Mucosa of rectum (tissue), 2 donors: ENCODE data around the gene ADCY4.

Source experiments
- H3K27ac ChIP-seq, 2 donors: one replicate each; pipeline ENCODE4 v1.7.0; 2013; ENCODE audit warnings: inconsistent platforms in 2 of 2, low read depth in 2 of 2, low read length in 2 of 2
- H3K27me3 ChIP-seq, 2 donors: one replicate each; pipeline ENCODE4 v1.7.0; 2013; ENCODE audit warnings: low read length in 2 of 2; ENCODE audit not compliant: control insufficient read depth in 2 of 2, insufficient read depth in 2 of 2
- H3K36me3 ChIP-seq, 2 donors: one replicate each; pipeline ENCODE4 v1.7.0; 2013; ENCODE audit warnings: low read length in 2 of 2; ENCODE audit not compliant: control insufficient read depth in 2 of 2, insufficient read depth in 2 of 2
- H3K4me1 ChIP-seq, 2 donors: one replicate each; pipeline ENCODE4 v1.7.0; 2013; ENCODE audit warnings: low read length in 2 of 2, mild to moderate bottlenecking in 1 of 2; ENCODE audit not compliant: control insufficient read depth in 2 of 2, insufficient read depth in 2 of 2
- H3K4me3 ChIP-seq, 2 donors: one replicate each; pipeline ENCODE4 v1.7.0; 2013; ENCODE audit warnings: low read length in 2 of 2
- H3K9ac ChIP-seq, 2 donors: one replicate each; pipeline ENCODE4 v1.7.0; 2013; ENCODE audit warnings: low read length in 2 of 2, low read depth in 1 of 2, mild to moderate bottlenecking in 1 of 2
- H3K9me3 ChIP-seq, 2 donors: one replicate each; pipeline ENCODE4 v1.7.0; 2013; ENCODE audit warnings: low read length in 2 of 2; ENCODE audit not compliant: control insufficient read depth in 2 of 2
- donor health status: healthy.
- donor health status: Normal muscosa, but diverticular disease.

The ADCY4 gene

DNA sequence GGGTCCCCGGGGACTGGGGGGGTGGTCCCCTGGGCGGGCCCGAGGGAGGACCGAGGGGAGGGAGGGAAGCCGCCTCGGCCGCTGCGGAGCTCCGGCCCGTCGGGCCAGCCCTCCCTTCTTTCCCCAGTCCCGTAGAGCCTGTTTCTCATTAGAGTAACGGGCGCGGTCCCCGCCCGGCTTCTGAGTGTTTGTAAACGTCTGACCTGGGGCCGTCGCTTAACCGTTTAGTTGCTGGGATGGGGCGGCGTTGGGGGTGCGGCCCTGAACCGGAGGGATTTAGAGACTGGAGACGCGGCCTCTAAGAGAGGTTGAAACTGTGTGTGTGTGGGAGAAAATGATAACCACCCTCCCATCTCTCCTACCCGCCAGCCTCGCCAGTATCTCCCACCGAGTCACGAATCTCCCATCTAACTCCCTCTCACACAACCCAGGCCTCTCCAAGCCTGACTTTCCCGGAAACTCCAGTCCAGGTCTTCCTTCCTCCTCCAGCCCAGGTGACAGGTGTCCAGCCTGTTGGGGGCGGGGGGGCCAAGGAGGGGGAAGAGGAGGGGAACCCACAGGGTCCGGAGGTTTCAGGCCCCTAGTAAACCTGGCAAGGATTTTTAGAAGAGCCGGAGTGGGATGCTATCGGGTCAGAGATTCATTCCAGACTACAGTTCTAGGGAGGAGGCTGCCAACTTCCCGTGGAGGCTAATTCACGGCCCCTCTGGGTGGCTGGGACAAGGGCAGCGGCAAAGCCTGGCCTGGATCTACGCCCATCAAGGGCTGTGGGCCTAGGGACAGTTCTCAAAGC is 32.0 kb upstream of the ADCY4 start:
- no peaks in the 10 kb centered on the region for H3K36me3 ChIP-seq
- H3K4me1 ChIP-seq, result peaks cover 17 to 29% of the 10 kb centered on the region in 2 donors
- peaks cover 0 to 2% of the 10 kb centered on the region in 2 donors for H3K27me3 ChIP-seq
- H3K9me3 ChIP-seq, result no peaks in the 10 kb centered on the region
- H3K27ac ChIP-seq, result peak overlapping the region; percentile 89 to 91
- peak overlapping the region; percentile 60 to 70 for H3K9ac ChIP-seq
- H3K4me3 ChIP-seq, result peak overlapping the region; percentile 75 to 77

DNA sequence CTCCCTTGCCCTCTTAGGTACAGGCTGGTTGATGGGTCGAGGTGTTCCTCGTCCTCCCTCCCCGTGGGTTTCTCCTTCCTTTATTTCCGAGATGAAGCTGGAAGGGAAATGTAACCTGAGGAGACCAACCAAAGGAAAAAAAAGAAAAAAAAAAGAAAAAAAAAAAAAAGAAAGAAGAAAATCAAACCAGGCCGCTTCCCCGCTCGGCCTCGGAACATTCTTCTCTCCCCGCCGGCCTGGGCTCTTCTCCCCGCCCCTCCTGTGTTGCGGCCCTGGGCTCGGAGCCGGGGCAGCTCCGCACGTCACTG is 31.5 kb upstream of the ADCY4 start:
- no peaks in the 10 kb centered on the region for H3K36me3 ChIP-seq
- peaks cover 0 to 2% of the 10 kb centered on the region in 2 donors for H3K27me3 ChIP-seq
- peaks cover 17 to 29% of the 10 kb centered on the region in 2 donors for H3K4me1 ChIP-seq
- H3K27ac ChIP-seq, result peak overlapping the region; percentile 89 to 91
- H3K9me3 ChIP-seq, result no peaks in the 10 kb centered on the region
- peak overlapping the region; percentile 72 to 77 for H3K4me3 ChIP-seq
- peak overlapping the region; percentile 60 to 70 for H3K9ac ChIP-seq

DNA sequence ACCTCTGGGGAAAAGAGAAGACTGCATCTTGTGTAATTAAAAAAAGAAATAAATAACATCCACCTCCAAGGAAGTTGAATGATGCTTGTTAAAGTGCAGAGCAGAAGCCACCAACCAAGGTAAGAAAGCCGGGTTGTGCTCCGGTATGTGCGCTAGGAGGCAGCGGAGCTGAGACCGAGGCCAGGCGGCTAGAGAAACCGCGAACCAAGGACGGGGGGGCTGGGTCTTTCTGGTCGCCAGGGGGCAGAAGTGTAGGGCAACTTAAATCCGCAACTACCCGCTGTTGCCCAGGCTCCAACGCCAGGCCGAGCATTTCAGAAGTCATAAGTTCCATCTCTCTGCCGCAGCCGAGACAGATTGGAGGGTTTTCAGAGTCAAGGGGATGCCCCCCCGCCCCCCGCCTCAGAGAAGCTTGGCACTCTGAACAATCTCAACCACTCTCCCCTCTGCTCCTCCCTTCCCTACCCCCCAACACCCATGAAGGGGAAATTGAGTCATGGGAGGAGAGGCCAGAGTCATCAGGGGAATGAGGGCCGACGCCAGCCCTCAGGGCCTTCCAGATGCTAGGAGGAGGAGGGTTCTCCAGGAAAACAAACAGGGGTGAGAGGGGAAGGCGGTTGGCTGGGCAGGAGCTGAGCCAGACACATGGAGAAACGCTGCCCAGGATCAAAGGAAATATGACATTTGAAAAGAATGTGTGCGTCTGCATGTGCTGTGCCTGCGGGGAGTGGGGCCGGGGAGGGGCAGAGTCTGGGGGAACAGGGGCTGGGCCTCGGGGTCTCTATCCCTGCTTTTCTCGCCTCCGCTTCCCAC is 30.9 kb upstream of the ADCY4 start:
- H3K27me3 ChIP-seq, result peaks cover 0 to 2% of the 10 kb centered on the region in 2 donors
- peak overlapping the region; percentile 89 to 91 for H3K27ac ChIP-seq
- H3K9ac ChIP-seq, result peak overlapping the region; percentile 60 to 70
- H3K4me3 ChIP-seq, result peak overlapping the region; percentile 72 to 77
- no peaks in the 10 kb centered on the region for H3K9me3 ChIP-seq
- no peaks in the 10 kb centered on the region for H3K36me3 ChIP-seq
- peaks cover 17 to 29% of the 10 kb centered on the region in 2 donors for H3K4me1 ChIP-seq

DNA sequence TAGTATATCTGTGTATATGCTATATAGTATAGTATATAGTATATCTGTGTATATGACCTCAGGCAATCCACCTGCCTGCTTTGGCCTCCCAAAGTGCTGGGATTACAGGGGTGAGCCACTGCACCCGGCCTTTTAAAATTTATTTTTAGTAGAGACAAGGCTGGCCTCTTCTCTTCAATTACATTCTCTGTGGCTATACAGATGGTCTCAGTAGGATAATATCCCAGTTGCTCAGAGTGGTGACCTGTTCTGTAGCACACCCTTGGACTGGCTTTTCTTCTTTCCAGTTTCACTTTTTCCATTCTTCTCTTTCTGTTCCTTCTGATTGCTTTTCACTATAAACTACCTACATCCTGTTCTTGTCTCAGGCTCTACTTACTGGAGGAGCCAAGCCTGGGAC is 30.0 kb upstream of the ADCY4 start:
- H3K27me3 ChIP-seq, result peaks cover 0 to 2% of the 10 kb centered on the region in 2 donors
- H3K9me3 ChIP-seq, result no peaks in the 10 kb centered on the region
- no peak overlapping the region for H3K9ac ChIP-seq
- no peak overlapping the region for H3K4me3 ChIP-seq
- H3K27ac ChIP-seq, result no peak overlapping the region
- no peaks in the 10 kb centered on the region for H3K36me3 ChIP-seq
- peaks cover 17 to 29% of the 10 kb centered on the region in 2 donors for H3K4me1 ChIP-seq

DNA sequence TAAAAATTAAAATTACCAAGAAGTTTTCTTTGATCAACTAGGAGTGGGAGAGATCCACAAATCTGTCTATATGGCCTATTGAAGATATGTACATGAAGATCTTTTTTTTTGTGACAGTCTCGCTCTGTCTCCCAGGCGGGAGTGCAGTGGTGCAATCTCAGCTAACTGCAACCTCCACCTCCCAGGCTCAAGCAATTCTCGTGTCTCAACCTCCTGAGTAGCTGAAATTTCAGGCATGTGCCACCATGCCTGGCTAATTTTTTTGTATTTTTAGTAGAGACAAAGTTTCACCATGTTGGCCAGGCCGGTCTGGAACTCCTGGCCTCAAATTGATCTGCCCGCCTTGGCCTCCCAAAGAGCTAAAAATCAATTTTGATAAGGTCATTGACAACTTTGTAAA is 28.5 kb upstream of the ADCY4 start:
- Histone ChIP-seq H3K36me3 (no peaks in the 10 kb centered on the region), H3K4me3 (no peak overlapping the region), H3K9me3 (no peaks in the 10 kb centered on the region), H3K9ac (no peak overlapping the region), H3K27ac (no peak overlapping the region), H3K27me3 (peaks cover 0 to 2% of the 10 kb centered on the region in 2 donors), H3K4me1 (peaks cover 14 to 27% of the 10 kb centered on the region in 2 donors)

DNA sequence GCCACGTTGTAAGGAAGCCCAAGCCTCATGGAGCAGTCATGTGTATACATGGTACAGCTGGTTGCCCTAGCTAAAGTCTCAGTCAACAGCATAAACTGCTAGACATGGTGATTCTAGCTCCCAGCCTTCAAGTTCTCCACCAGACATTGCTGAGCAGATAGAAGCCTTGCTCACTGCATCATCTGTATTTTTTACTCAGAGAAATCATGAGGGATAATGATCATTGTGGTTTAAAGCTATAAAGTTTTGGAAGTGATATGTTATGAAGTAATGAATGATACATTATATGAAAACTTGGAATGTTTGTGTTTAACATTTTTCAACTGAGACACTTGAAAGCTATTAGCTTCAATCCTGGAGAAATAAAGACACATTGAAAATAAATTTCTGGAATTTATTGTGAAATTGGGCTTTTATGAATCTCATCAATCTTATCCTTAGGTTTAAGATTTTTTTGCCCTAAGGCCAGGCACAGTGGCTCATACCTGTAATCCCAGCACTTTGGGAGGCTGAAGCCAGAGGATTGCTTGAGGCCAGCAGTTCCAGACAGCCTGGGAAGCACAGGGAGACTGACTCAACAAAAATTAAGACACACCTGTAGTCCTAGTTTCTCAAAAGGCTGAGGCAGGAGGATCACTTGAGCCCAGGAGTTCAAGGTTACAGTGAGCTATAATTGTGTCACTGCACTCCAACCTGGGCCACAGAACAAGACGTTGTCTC is 27.5 kb upstream of the ADCY4 start:
- no peak overlapping the region for H3K9ac ChIP-seq
- H3K4me3 ChIP-seq, result no peak overlapping the region
- H3K4me1 ChIP-seq, result peaks cover 14 to 19% of the 10 kb centered on the region in 2 donors
- peaks cover 0 to 2% of the 10 kb centered on the region in 2 donors for H3K27me3 ChIP-seq
- H3K9me3 ChIP-seq, result no peaks in the 10 kb centered on the region
- no peaks in the 10 kb centered on the region for H3K36me3 ChIP-seq
- no peak overlapping the region for H3K27ac ChIP-seq

DNA sequence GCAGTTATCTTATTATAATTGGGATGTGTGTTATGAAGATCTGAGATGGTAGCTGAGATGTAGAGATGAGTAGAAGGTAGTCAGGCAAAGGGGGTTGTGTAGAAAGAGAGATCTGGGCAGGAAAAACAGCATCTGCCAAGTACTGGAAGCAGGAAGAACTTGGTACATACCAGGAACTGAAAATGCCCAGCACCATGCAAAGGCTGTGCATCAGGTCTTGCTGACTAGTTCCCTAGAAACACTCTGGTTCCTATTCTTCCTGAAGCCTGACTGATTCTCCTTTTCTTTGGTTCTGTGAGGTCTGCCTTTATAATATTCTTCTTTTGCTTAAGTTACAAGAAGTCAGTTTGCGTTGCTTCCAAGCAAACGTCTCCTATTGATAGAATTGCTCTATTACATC is 26.5 kb upstream of the ADCY4 start:
- H3K36me3 ChIP-seq, result no peaks in the 10 kb centered on the region
- no peaks in the 10 kb centered on the region for H3K27me3 ChIP-seq
- no peak overlapping the region for H3K27ac ChIP-seq
- no peak overlapping the region for H3K9ac ChIP-seq
- H3K9me3 ChIP-seq, result no peaks in the 10 kb centered on the region
- peaks cover 12% of the 10 kb centered on the region in 2 donors for H3K4me1 ChIP-seq
- no peak overlapping the region for H3K4me3 ChIP-seq

DNA sequence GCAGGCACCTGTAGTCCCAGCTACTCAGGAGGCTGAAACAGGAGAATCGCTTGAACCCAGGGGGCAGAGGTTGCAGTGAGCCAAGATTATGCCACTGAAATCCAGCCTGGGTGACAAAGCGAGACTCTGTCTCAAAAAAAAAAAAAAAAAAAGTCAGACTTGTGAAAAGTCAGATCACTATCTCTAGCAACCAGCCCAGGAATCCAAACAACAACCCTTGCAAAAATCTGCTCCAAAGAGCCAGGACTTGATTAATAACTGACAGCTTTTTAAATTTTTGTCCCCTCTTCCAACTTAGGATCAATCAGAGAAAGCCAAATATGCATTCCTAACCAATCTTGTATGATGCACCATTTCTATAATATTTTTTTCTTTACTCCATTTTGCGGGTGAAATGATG is 25.4 kb upstream of the ADCY4 start:
- Histone ChIP-seq H3K9ac (no peak overlapping the region), H3K27me3 (no peaks in the 10 kb centered on the region), H3K36me3 (no peaks in the 10 kb centered on the region), H3K9me3 (no peaks in the 10 kb centered on the region), H3K4me3 (no peak overlapping the region), H3K4me1 (peaks cover 2 to 4% of the 10 kb centered on the region in 2 donors), H3K27ac (no peak overlapping the region)

DNA sequence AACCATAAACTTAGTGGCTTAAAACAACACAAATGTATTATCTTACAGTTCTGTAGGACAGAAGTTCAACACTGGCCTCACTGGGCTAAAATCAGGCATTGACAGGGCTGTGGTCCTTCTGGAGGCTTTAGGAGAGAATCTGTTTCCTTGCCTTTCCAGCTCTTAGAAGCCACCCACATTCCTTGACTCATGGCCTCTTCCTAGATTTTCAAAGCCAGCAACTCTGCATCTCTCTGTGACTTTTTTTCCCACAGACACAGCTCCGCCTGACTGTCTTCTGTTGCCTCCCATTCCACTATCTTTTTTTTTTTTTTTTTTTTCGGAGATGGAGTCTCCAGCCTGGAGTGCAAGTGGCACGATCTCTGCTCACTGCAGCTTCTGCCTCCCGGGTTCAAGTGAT is 21.3 kb upstream of the ADCY4 start:
- Histone ChIP-seq H3K4me1 (peaks cover 0 to 2% of the 10 kb centered on the region in 2 donors), H3K27ac (no peak overlapping the region), H3K27me3 (no peaks in the 10 kb centered on the region), H3K9ac (no peak overlapping the region), H3K4me3 (no peak overlapping the region), H3K9me3 (no peaks in the 10 kb centered on the region), H3K36me3 (no peaks in the 10 kb centered on the region)

DNA sequence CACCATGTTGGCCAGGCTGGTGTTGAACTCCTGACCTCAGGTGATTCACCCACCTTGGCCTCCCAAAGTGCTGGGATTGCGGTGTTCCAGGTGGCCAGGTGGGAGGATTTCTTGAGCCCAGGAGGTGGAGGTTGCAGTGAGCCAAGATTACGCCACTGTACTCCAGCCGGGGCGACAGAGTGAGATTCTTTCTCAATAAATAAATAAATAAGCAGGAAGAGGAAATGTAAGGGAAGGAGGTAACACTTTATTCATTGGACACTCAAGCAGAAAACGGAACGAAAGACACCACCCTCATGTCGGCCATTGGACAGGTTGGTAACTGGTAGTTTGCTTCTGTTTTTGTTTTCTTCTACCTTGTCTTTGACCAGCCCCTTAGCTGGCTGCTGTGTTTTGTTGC is 20.1 kb upstream of the ADCY4 start:
- Histone ChIP-seq H3K27ac (no peak overlapping the region), H3K9me3 (no peaks in the 10 kb centered on the region), H3K27me3 (no peaks in the 10 kb centered on the region), H3K4me1 (peaks cover 0 to 2% of the 10 kb centered on the region in 2 donors), H3K36me3 (no peaks in the 10 kb centered on the region), H3K4me3 (no peak overlapping the region), H3K9ac (no peak overlapping the region)
